ENCODE results near the gene CDH23. TPM values are rescaled to one million over a fixed set of nuclear protein-coding genes. Genes with fewer than 3 reads are reported as not detected.
A peak's percentile ranks its signal among the peaks of the same experiment; 100 is the strongest.

Gene CDH23
- total RNA-seq, 1 donor, result 0.36 TPM

- H3K4me2 ChIP-seq (ENCODE audit: insufficient read depth, low read length), result no peak overlapping the region
- H3K4me3 ChIP-seq (ENCODE audit: insufficient read depth, low read length), result no peak overlapping the region
- H3K4me1 ChIP-seq (ENCODE audit: insufficient read depth, low read length), result no peaks in the 10 kb centered on the region
- no peak overlapping the region for H3K27ac ChIP-seq (ENCODE audit: low read depth, low read length)
- no peaks in the 10 kb centered on the region for H3K79me2 ChIP-seq (ENCODE audit: insufficient read depth, low read length)
- no peak for DNase-seq (ENCODE audit: insufficient read length, low spot score, missing footprints)
- H2AFZ ChIP-seq (ENCODE audit: low read length), result no peak overlapping the region
- no peak for TF ChIP-seq CTCF (IDR thresholded peaks at IDR 0.05; ENCODE audit: extremely low read depth, low read depth, low read length)
- no peaks in the 10 kb centered on the region for H3K36me3 ChIP-seq (ENCODE audit: insufficient read depth, low read length)
- no peaks in the 10 kb centered on the region for H3K9me3 ChIP-seq (ENCODE audit: low read depth, low read length)
- no peaks in the 10 kb centered on the region for H4K20me1 ChIP-seq (ENCODE audit: insufficient read depth, low read length)
- peaks cover 34% of the 10 kb centered on the region for H3K27me3 ChIP-seq (ENCODE audit: insufficient read depth, low read length)
Observed at GRCh38 chr10:71502190-71502589, 105.5 kb downstream of the CDH23 start.

- no peak overlapping the region for H3K4me2 ChIP-seq (ENCODE audit: insufficient read depth, low read length)
- H3K27me3 ChIP-seq (ENCODE audit: insufficient read depth, low read length), result peaks cover 27% of the 10 kb centered on the region
- no peak for DNase-seq (ENCODE audit: insufficient read length, low spot score, missing footprints)
- no peak overlapping the region for H3K4me3 ChIP-seq (ENCODE audit: insufficient read depth, low read length)
- no peaks in the 10 kb centered on the region for H3K9me3 ChIP-seq (ENCODE audit: low read depth, low read length)
- no peaks in the 10 kb centered on the region for H4K20me1 ChIP-seq (ENCODE audit: insufficient read depth, low read length)
- no peaks in the 10 kb centered on the region for H3K4me1 ChIP-seq (ENCODE audit: insufficient read depth, low read length)
- H3K79me2 ChIP-seq (ENCODE audit: insufficient read depth, low read length), result no peaks in the 10 kb centered on the region
- H3K36me3 ChIP-seq (ENCODE audit: insufficient read depth, low read length), result no peaks in the 10 kb centered on the region
- no peak overlapping the region for H2AFZ ChIP-seq (ENCODE audit: low read length)
- TF ChIP-seq CTCF (IDR thresholded peaks at IDR 0.05; ENCODE audit: extremely low read depth, low read depth, low read length), result no peak
- no peak overlapping the region for H3K27ac ChIP-seq (ENCODE audit: low read depth, low read length)
Observed at GRCh38 chr10:71502851-71503250, 106.1 kb downstream of the CDH23 start.

- Histone ChIP-seq H3K9me3 (ENCODE audit: low read depth, low read length) (no peaks in the 10 kb centered on the region), H3K36me3 (ENCODE audit: insufficient read depth, low read length) (no peaks in the 10 kb centered on the region), H3K27ac (ENCODE audit: low read depth, low read length) (no peak overlapping the region), H3K4me3 (ENCODE audit: insufficient read depth, low read length) (no peak overlapping the region), H3K79me2 (ENCODE audit: insufficient read depth, low read length) (no peaks in the 10 kb centered on the region), H2AFZ (ENCODE audit: low read length) (no peak overlapping the region), H4K20me1 (ENCODE audit: insufficient read depth, low read length) (no peaks in the 10 kb centered on the region), H3K4me1 (ENCODE audit: insufficient read depth, low read length) (no peaks in the 10 kb centered on the region), H3K4me2 (ENCODE audit: insufficient read depth, low read length) (no peak overlapping the region), H3K27me3 (ENCODE audit: insufficient read depth, low read length) (peaks cover 18% of the 10 kb centered on the region)
- DNase-seq (ENCODE audit: insufficient read length, low spot score, missing footprints), result no peak
- no peak for TF ChIP-seq CTCF (IDR thresholded peaks at IDR 0.05; ENCODE audit: extremely low read depth, low read depth, low read length)
Observed at GRCh38 chr10:71504168-71504567, 107.4 kb downstream of the CDH23 start.

- Histone ChIP-seq H3K79me2 (ENCODE audit: insufficient read depth, low read length) (no peaks in the 10 kb centered on the region), H3K4me3 (ENCODE audit: insufficient read depth, low read length) (no peak overlapping the region), H3K4me1 (ENCODE audit: insufficient read depth, low read length) (no peaks in the 10 kb centered on the region), H4K20me1 (ENCODE audit: insufficient read depth, low read length) (no peaks in the 10 kb centered on the region), H3K9me3 (ENCODE audit: low read depth, low read length) (no peaks in the 10 kb centered on the region), H3K36me3 (ENCODE audit: insufficient read depth, low read length) (no peaks in the 10 kb centered on the region), H3K27me3 (ENCODE audit: insufficient read depth, low read length) (peaks cover 18% of the 10 kb centered on the region), H3K4me2 (ENCODE audit: insufficient read depth, low read length) (no peak overlapping the region), H3K27ac (ENCODE audit: low read depth, low read length) (no peak overlapping the region), H2AFZ (ENCODE audit: low read length) (no peak overlapping the region)
- no peak for TF ChIP-seq CTCF (IDR thresholded peaks at IDR 0.05; ENCODE audit: extremely low read depth, low read depth, low read length)
- DNase-seq (ENCODE audit: insufficient read length, low spot score, missing footprints), result peak; percentile 50
Observed at GRCh38 chr10:71504570-71504969, 107.8 kb downstream of the CDH23 start.
